Activated B cell treated with CpG ODN at 0.5 μM for 24 hours (primary cell): ENCODE measurements around the gene ST8SIA1. TPM values are rescaled to one million over a fixed set of nuclear protein-coding genes. Genes with fewer than 3 reads are reported as not detected.

Source experiments
- ATAC-seq: fragments of 200-7000 bp; cut with Tn5 transposase; one replicate; pipeline ENCODE4 v1.10.0; 2021; ENCODE audit warnings: low read depth, mild to moderate bottlenecking, moderate library complexity
- CTCF ChIA-PET: fragments of 350-600 bp; sonication (Branson Sonifier 250); formaldehyde crosslinking; loops from one replicate; lab custom pipeline; 2021; ENCODE audit warnings: antibody characterized with exemption; lab: Charles Lee
- POLR2A ChIA-PET: fragments of 350-600 bp; sonication (Branson Sonifier 250); formaldehyde crosslinking; loops from one replicate; lab custom pipeline; 2021; ENCODE audit warnings: antibody characterized with exemption; lab: Charles Lee
- DNase-seq: peaks from one replicate; pipeline ENCODE4 v3.0.0; 2022
- H3K27ac Mint-ChIP-seq: one replicate; pipeline ENCODE4 v1.8.0; 2020; ENCODE audit warnings: mixed read lengths
- H3K27me3 Mint-ChIP-seq: one replicate; pipeline ENCODE4 v1.8.0; 2021; ENCODE audit warnings: mixed read lengths
- H3K36me3 Mint-ChIP-seq: one replicate; pipeline ENCODE4 v1.8.0; 2021; ENCODE audit warnings: low read depth, mixed read lengths
- H3K4me1 Mint-ChIP-seq: one replicate; pipeline ENCODE4 v1.8.0; 2021; ENCODE audit warnings: mixed read lengths
- H3K4me3 Mint-ChIP-seq: one replicate; pipeline ENCODE4 v1.8.0; 2020; ENCODE audit warnings: mild to moderate bottlenecking, mixed read lengths
- H3K9me3 Mint-ChIP-seq: one replicate; pipeline ENCODE4 v1.8.0; 2020; ENCODE audit warnings: mixed read lengths
- intact Hi-C: fragments of 100-400 bp; cut with micrococcal nuclease; formaldehyde crosslinking; loops from one replicate; pipeline ENCODE4 v1.15.1; 2024
- total RNA-seq: library from RNA; stranded (reverse); gene quantifications from 2 replicates; pipeline ENCODE4 v1.2.3, GENCODE V29; 2022
- TF ChIP-seq, protein P1 (sequence below): fragments of 200-600 bp; IDR thresholded peaks from one replicate; pipeline ENCODE4 v1.8.0; 2022; ENCODE audit warnings: antibody characterized with exemption, mild to moderate bottlenecking

The ST8SIA1 gene
- total RNA-seq, 1 donor from 2014 or later: 0.31 TPM

- ATAC-seq (no peak), DNase-seq (no peak)
- ChIA-PET POLR2A (no interaction called here), CTCF (interaction anchor here (0.7 kb wide), 1 partner anchor 122 kb away, joined by 3 read pairs; no protein-coding TSS in a partner anchor)
- Mint-ChIP-seq H3K4me3 (no peak overlapping the region), H3K36me3 (no peaks in the 10 kb centered on the region), H3K27ac (no peak overlapping the region), H3K4me1 (no peaks in the 10 kb centered on the region), H3K9me3 (peaks cover 4% of the 10 kb centered on the region), H3K27me3 (peaks cover 6% of the 10 kb centered on the region)
- intact Hi-C loops: no loop called here
- TF ChIP-seq, protein P1, sequence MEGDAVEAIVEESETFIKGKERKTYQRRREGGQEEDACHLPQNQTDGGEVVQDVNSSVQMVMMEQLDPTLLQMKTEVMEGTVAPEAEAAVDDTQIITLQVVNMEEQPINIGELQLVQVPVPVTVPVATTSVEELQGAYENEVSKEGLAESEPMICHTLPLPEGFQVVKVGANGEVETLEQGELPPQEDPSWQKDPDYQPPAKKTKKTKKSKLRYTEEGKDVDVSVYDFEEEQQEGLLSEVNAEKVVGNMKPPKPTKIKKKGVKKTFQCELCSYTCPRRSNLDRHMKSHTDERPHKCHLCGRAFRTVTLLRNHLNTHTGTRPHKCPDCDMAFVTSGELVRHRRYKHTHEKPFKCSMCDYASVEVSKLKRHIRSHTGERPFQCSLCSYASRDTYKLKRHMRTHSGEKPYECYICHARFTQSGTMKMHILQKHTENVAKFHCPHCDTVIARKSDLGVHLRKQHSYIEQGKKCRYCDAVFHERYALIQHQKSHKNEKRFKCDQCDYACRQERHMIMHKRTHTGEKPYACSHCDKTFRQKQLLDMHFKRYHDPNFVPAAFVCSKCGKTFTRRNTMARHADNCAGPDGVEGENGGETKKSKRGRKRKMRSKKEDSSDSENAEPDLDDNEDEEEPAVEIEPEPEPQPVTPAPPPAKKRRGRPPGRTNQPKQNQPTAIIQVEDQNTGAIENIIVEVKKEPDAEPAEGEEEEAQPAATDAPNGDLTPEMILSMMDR: no peak
Observed at GRCh38 chr12:22321018-22321605, 13.4 kb downstream of the ST8SIA1 start.

GRCh38 chr12:22318108-22318737, 16.3 kb downstream of the ST8SIA1 start:
- Mint-ChIP-seq H3K36me3 (no peaks in the 10 kb centered on the region), H3K27ac (no peak overlapping the region), H3K4me1 (no peaks in the 10 kb centered on the region), H3K27me3 (peaks cover 4% of the 10 kb centered on the region), H3K4me3 (no peak overlapping the region), H3K9me3 (no peaks in the 10 kb centered on the region)
- ATAC-seq (no peak), DNase-seq (no peak)
- intact Hi-C loops: no loop called here
- TF ChIP-seq, protein P1: no peak
- CTCF ChIA-PET: no interaction called here
- POLR2A ChIA-PET: no interaction called here

DNA sequence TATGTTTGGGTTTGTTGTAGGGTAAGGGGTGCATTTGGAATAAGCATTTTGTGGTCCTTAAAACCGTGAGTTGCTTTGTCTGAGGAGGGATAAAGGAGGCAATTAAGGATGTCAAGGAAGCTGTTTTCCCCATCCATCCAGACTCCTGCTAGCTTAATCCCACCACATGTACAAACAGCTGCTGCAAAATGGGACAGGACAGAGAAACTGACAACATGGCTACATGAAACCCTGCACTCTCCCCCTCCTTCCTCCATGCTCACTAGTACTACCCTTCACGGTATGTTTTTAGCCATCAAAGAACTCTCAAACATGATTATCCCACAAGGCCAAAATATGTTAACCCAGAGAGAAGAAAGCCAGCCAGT, 20.6 kb downstream of the ST8SIA1 start:
- no peak overlapping the region for H3K27ac Mint-ChIP-seq
- peaks cover 7% of the 10 kb centered on the region for H3K27me3 Mint-ChIP-seq
- intact Hi-C loops: no loop called here
- H3K4me3 Mint-ChIP-seq: no peak overlapping the region
- ChIA-PET POLR2A (no interaction called here), CTCF (no interaction called here)
- no peaks in the 10 kb centered on the region for H3K4me1 Mint-ChIP-seq
- H3K9me3 Mint-ChIP-seq: no peaks in the 10 kb centered on the region
- DNase-seq (no peak), ATAC-seq (no peak)
- TF ChIP-seq, protein P1: no peak
- H3K36me3 Mint-ChIP-seq: no peaks in the 10 kb centered on the region

GRCh38 chr12:22313286-22313962, 21.1 kb downstream of the ST8SIA1 start:
- Mint-ChIP-seq H3K9me3 (no peaks in the 10 kb centered on the region), H3K4me3 (no peak overlapping the region), H3K27ac (no peak overlapping the region), H3K36me3 (no peaks in the 10 kb centered on the region), H3K27me3 (peaks cover 11% of the 10 kb centered on the region), H3K4me1 (no peaks in the 10 kb centered on the region)
- ATAC-seq: no peak
- intact Hi-C loops: no loop called here
- CTCF ChIA-PET: no interaction called here
- POLR2A ChIA-PET: no interaction called here
- TF ChIP-seq, protein P1: no peak
- DNase-seq: no peak

DNA sequence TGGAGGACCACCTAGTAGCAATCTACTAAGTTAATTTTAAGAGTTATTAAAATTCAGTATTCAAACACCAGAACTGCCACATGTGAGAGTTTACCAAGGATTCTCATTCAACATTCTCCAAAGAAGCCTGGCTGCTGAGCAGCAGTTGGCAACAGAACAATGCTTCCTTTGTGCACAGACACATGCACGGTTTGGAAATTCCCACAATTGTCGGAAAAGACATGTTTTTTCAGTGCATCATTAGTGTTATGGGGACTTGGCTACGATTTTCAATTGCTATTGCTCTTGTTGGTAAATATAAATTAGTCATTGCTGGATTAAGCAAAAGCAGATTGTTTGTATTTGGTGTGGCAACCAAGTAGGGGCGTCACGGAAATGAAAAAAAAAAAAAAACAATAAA, 22.2 kb downstream of the ST8SIA1 start:
- no peaks in the 10 kb centered on the region for H3K36me3 Mint-ChIP-seq
- DNase-seq (no peak), ATAC-seq (no peak)
- POLR2A ChIA-PET: no interaction called here
- intact Hi-C loops: no loop called here
- CTCF ChIA-PET: no interaction called here
- no peaks in the 10 kb centered on the region for H3K9me3 Mint-ChIP-seq
- H3K27ac Mint-ChIP-seq: no peak overlapping the region
- peaks cover 19% of the 10 kb centered on the region for H3K27me3 Mint-ChIP-seq
- TF ChIP-seq, protein P1: no peak
- H3K4me3 Mint-ChIP-seq: no peak overlapping the region
- H3K4me1 Mint-ChIP-seq: no peaks in the 10 kb centered on the region
